Stimulated activated naive B cell treated with anti-CD40 and anti-IgM and Interleukin-4, amounts not matched to agents 10 μg/mL and 1 μg/mL and 100 μg/mL, for 72 hours (primary cell): ENCODE measurements around the gene PHETA1.
"Not testable (repeated sequence)": the region's sequence is repeated elsewhere in the genome, so short reads cannot be mapped to it uniquely, and the experiment has no call there.

ENCODE experiments used
- ATAC-seq, 2 donors: fragments of 150-1000 bp; cut with Tn5 transposase; replicated peaks; 2 replicates each; pipeline ENCODE4 v1.10.0; 2021; ENCODE audit warnings: moderate library complexity in 1 of 2
- DNase-seq: peaks from one replicate; pipeline ENCODE4 v3.0.0; 2021
- H3K27ac Mint-ChIP-seq: one replicate; pipeline ENCODE4 v1.8.0; 2022; ENCODE audit warnings: mild to moderate bottlenecking, mixed read lengths
- H3K27me3 Mint-ChIP-seq, 2 donors: one replicate each; pipeline ENCODE4 v1.8.0; 2022; ENCODE audit warnings: mixed read lengths in 2 of 2
- H3K36me3 Mint-ChIP-seq, 2 donors: one replicate each; pipeline ENCODE4 v1.8.0; 2022; ENCODE audit warnings: mixed read lengths in 2 of 2, mild to moderate bottlenecking in 1 of 2
- H3K4me1 Mint-ChIP-seq, 2 donors: one replicate each; pipeline ENCODE4 v1.8.0; 2022; ENCODE audit warnings: mixed read lengths in 2 of 2, mild to moderate bottlenecking in 1 of 2
- H3K4me3 Mint-ChIP-seq, 2 donors: one replicate each; pipeline ENCODE4 v1.8.0; 2022; ENCODE audit warnings: mild to moderate bottlenecking in 2 of 2, mixed read lengths in 2 of 2, moderate library complexity in 1 of 2
- H3K9me3 Mint-ChIP-seq, 2 donors: one replicate each; pipeline ENCODE4 v1.8.0; 2022; ENCODE audit warnings: mixed read lengths in 2 of 2, mild to moderate bottlenecking in 1 of 2

PHETA1 gene

GRCh38 chr12:111341426-111342065, 27.3 kb downstream of the PHETA1 start:
- ATAC-seq (no peak), DNase-seq (no peak)
- no peaks in the 10 kb centered on the region for H3K27me3 Mint-ChIP-seq
- peaks cover 5 to 18% of the 10 kb centered on the region in 2 donors for H3K4me1 Mint-ChIP-seq
- peaks cover 0 to 4% of the 10 kb centered on the region in 2 donors for H3K9me3 Mint-ChIP-seq
- H3K27ac Mint-ChIP-seq: no peak overlapping the region
- H3K4me3 Mint-ChIP-seq: no peak overlapping the region
- H3K36me3 Mint-ChIP-seq: no peaks in the 10 kb centered on the region

- H3K27me3 Mint-ChIP-seq, DNase-seq, H3K36me3 Mint-ChIP-seq, H3K4me3 Mint-ChIP-seq, H3K9me3 Mint-ChIP-seq: not testable (repeated sequence)
- ATAC-seq: peak in 1 of 2 donors; percentile 36
- H3K27ac Mint-ChIP-seq: peak overlapping the region; percentile 16
- H3K4me1 Mint-ChIP-seq: peaks cover 5 to 18% of the 10 kb centered on the region in 2 donors
Measured at GRCh38 chr12:111340680-111341079, 28.2 kb downstream of the PHETA1 start.

DNA sequence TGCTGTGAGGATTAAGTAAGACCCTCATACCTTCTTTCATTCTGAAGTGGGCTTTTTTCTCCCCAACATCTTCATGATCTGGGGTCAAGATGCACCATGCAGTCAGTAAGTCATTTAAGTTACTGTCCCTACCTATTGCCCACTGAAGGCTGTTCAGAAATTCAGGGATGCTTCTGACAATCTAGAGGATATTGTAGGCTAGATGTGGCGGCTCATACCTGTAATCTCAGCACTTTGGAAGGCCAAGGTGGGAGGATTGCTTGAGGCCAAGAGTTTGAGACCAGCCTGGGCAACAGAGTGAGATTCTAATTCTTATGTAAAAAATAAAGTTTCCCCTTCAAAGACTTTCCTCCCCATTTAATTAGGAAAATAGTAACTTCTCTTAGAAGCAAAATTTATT, 28.7 kb downstream of the PHETA1 start:
- H3K4me3 Mint-ChIP-seq: no peak overlapping the region

GRCh38 chr12:111339321-111339938, 29.5 kb downstream of the PHETA1 start:
- H3K9me3 Mint-ChIP-seq: peaks cover 0 to 4% of the 10 kb centered on the region in 2 donors
- H3K4me1 Mint-ChIP-seq: peaks cover 5 to 18% of the 10 kb centered on the region in 2 donors
- ATAC-seq: no peak

More for the DNA sequence above, 28.7 kb downstream of the PHETA1 start:
- Mint-ChIP-seq H3K36me3 (no peaks in the 10 kb centered on the region), H3K27ac (no peak overlapping the region), H3K9me3 (peaks cover 0 to 4% of the 10 kb centered on the region in 2 donors), H3K27me3 (no peaks in the 10 kb centered on the region), H3K4me1 (peaks cover 5 to 18% of the 10 kb centered on the region in 2 donors)
- DNase-seq (no peak), ATAC-seq (no peak)

DNA sequence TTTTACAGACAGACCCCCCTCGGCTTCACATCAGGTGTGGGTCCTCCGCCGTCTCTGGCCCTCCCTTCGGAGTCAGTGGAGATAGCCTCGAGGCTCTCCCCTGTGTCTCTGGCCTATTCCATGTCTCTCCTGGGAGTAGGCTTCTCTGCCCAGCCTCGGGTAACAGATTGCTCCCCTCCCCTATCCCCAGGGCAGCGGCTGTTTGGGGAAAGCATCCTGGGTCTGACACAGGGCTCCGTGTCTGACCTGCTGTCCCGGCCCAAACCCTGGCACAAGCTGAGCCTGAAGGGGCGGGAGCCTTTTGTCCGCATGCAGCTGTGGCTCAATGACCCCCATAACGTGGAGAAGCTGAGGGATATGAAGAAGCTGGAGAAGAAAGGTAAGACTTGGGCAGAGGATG, 30.8 kb downstream of the PHETA1 start:
- Mint-ChIP-seq H3K36me3 (no peaks in the 10 kb centered on the region), H3K4me1 (peaks cover 5 to 18% of the 10 kb centered on the region in 2 donors), H3K27ac (no peak overlapping the region), H3K4me3 (no peak overlapping the region), H3K27me3 (no peaks in the 10 kb centered on the region), H3K9me3 (peaks cover 0 to 2% of the 10 kb centered on the region in 2 donors)
- ATAC-seq (no peak), DNase-seq (no peak)

More at GRCh38 chr12:111339321-111339938, 29.5 kb downstream of the PHETA1 start:
- no peak for DNase-seq
- Mint-ChIP-seq H3K36me3 (no peaks in the 10 kb centered on the region), H3K27me3 (no peaks in the 10 kb centered on the region), H3K4me3 (no peak overlapping the region), H3K27ac (peak overlapping the region; percentile 1)

DNA sequence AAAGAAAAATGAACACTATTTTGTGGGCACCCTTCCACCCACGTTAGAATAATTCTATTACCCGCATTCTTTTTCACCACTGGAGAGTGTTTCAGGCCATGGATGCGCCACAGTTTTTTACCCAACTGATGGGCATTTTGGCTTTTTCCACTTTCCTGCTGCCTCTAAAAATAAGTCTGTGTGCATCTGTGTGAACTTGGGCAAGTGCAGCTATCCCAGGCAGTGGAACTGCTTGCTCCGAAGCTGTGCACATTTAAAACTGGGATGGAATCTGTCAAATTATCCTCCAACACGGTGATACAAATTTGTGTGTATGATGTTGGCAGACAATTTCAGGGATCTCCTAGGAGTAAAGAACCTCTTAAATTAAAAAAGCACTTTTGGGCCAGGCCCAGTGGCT, 31.5 kb downstream of the PHETA1 start:
- Mint-ChIP-seq H3K4me1 (peaks cover 5 to 18% of the 10 kb centered on the region in 2 donors), H3K9me3 (no peaks in the 10 kb centered on the region), H3K4me3 (no peak overlapping the region), H3K36me3 (no peaks in the 10 kb centered on the region), H3K27ac (no peak overlapping the region), H3K27me3 (no peaks in the 10 kb centered on the region)
- no peak for DNase-seq
- no peak for ATAC-seq

DNA sequence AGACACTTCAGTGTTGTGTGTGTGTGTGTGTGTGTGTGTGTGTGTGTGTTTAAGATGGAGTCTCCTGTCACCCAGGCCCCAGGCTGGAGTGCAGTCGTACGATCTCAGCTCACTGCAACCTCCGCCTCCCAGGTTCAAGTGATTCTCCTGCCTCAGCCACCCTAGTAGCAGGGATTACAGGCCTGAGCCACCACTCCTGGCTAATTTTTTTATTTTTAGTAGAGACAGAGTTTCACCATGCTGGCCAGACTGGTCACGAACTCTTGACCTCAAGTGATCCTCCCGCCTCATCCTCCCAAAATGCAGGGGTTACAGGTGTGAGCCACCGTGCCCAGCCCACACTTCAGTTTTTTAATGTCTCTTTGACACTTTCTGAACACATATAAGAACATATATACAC, 32.5 kb downstream of the PHETA1 start:
- not testable (repeated sequence) for H3K9me3 Mint-ChIP-seq, H3K27me3 Mint-ChIP-seq, H3K27ac Mint-ChIP-seq, ATAC-seq, H3K36me3 Mint-ChIP-seq, H3K4me3 Mint-ChIP-seq, DNase-seq
- peaks cover 5 to 18% of the 10 kb centered on the region in 2 donors for H3K4me1 Mint-ChIP-seq

DNA sequence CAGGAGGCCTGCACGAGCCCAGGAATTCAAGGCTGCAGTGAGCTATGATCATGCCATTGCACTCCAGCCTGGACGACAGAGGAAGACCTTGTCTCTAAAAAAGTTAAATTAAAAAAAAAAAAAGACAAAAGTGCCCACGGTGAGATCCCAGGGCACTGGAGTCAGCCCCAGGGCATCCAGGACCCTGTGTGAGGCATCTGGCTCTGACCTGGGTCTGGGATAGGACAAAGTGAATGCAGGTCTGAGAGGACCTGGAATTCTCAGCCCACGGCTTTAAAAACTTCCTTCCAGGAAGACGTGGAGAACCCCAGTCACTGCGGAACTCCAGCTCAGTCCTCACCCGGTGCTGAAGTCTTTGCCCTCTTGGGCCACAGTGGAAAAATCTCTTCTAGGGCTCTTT, 33.1 kb downstream of the PHETA1 start:
- Mint-ChIP-seq H3K9me3 (no peaks in the 10 kb centered on the region), H3K27me3 (no peaks in the 10 kb centered on the region), H3K4me1 (peaks cover 8 to 16% of the 10 kb centered on the region in 2 donors), H3K27ac (no peak overlapping the region), H3K36me3 (no peaks in the 10 kb centered on the region), H3K4me3 (no peak overlapping the region)
- DNase-seq (no peak), ATAC-seq (no peak)

DNA sequence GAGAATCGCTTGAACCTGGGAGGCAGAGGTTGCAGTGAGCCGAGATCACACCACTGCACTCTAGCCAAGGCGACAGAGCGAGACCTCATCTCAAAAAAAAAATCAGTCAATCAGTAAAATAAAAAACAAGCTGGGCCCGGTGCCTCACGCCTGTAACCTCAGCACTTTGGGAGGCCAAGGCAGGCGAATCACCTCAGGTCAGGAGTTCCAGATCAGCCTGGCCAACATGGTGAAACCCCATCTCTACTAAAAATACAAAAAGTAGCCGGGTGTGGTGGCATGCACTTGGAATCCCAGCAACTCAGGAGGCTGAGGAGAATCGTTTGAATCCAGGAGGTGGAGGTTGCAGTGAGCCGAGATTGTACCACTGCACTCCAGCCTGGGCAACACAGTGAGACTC, 33.6 kb downstream of the PHETA1 start:
- not testable (repeated sequence) for H3K36me3 Mint-ChIP-seq, H3K27me3 Mint-ChIP-seq, DNase-seq, ATAC-seq, H3K9me3 Mint-ChIP-seq, H3K4me3 Mint-ChIP-seq, H3K27ac Mint-ChIP-seq
- H3K4me1 Mint-ChIP-seq: peaks cover 6 to 11% of the 10 kb centered on the region in 2 donors

- H3K4me1 Mint-ChIP-seq: peaks cover 2 to 4% of the 10 kb centered on the region in 2 donors
- ATAC-seq (no peak), DNase-seq (no peak)
- no peaks in the 10 kb centered on the region for H3K36me3 Mint-ChIP-seq
- H3K27me3 Mint-ChIP-seq: peaks cover under 1 to 4% of the 10 kb centered on the region in 2 donors
- H3K27ac Mint-ChIP-seq: no peak overlapping the region
- H3K9me3 Mint-ChIP-seq: no peaks in the 10 kb centered on the region
- H3K4me3 Mint-ChIP-seq: no peak overlapping the region
Measured at GRCh38 chr12:111334393-111334915, 34.4 kb downstream of the PHETA1 start.

- Mint-ChIP-seq H3K36me3 (no peaks in the 10 kb centered on the region), H3K27me3 (peaks cover 11 to 14% of the 10 kb centered on the region in 2 donors), H3K4me3 (no peak overlapping the region), H3K9me3 (no peaks in the 10 kb centered on the region), H3K27ac (no peak overlapping the region), H3K4me1 (peaks cover 0 to 3% of the 10 kb centered on the region in 2 donors)
- ATAC-seq: peak in 1 of 2 donors; percentile 78
- no peak for DNase-seq
Measured at GRCh38 chr12:111330800-111331752, 37.8 kb downstream of the PHETA1 start.

GRCh38 chr12:111328138-111328537, 40.8 kb downstream of the PHETA1 start:
- ATAC-seq (no peak), DNase-seq (no peak)
- H3K27ac Mint-ChIP-seq: no peak overlapping the region
- peaks cover 0 to 3% of the 10 kb centered on the region in 2 donors for H3K4me1 Mint-ChIP-seq
- H3K4me3 Mint-ChIP-seq: no peak overlapping the region
- no peaks in the 10 kb centered on the region for H3K36me3 Mint-ChIP-seq
- H3K27me3 Mint-ChIP-seq: peaks cover 11 to 14% of the 10 kb centered on the region in 2 donors
- no peaks in the 10 kb centered on the region for H3K9me3 Mint-ChIP-seq

DNA sequence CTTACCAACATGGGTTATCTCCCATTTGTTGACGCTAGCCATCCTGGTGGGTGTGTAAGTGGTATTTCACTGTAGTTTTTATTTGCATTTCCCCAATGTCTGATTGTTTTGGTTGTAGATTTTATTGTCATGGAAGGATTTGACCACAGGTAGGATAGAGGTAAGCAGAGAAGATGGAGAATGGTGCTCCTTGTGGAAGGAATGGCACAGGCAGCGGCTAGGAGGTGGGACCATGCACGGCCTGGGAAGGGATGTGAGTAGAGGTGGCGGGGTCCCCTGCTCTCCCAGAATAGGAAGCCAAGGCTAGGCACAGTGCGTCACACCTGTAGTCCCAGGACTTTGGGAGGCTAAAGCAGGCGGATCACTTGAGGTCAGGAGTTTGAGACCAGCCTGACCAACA, 41.4 kb downstream of the PHETA1 start:
- no peak for DNase-seq
- Mint-ChIP-seq H3K4me3 (no peak overlapping the region), H3K27me3 (peaks cover 11 to 14% of the 10 kb centered on the region in 2 donors), H3K4me1 (peaks cover 0 to 3% of the 10 kb centered on the region in 2 donors), H3K27ac (no peak overlapping the region), H3K36me3 (no peaks in the 10 kb centered on the region), H3K9me3 (no peaks in the 10 kb centered on the region)
- no peak for ATAC-seq
